ENCODE data around the gene CFAP43. TPM values are rescaled to one million over a fixed set of nuclear protein-coding genes. Genes with fewer than 3 reads are reported as not detected.
A peak's percentile ranks its signal among the peaks of the same experiment; 100 is the strongest.

The CFAP43 gene
- total and polyA plus RNA-seq, 7 donors = 0.04 to 0.44 (median 0.11) TPM; not detected in 4

GRCh38 chr10:104122225-104123107 lies 109.7 kb downstream of the CFAP43 start:
- ATAC-seq (no peak), DNase-seq (no peak)
- Histone ChIP-seq H3K4me1 (peaks cover 12% of the 10 kb centered on the region), H3K27ac (peak overlapping the region; percentile 98), H3K9me3 (no peaks in the 10 kb centered on the region), H3K4me3 (peak overlapping the region; percentile 85), H3K27me3 (ENCODE audit: insufficient read depth in 3 of 3, low read length in 2 of 3) (no peaks in the 10 kb centered on the region), H3K36me3 (ENCODE audit: insufficient read depth in 1 of 2, low read depth in 1 of 2) (peaks cover 0 to 14% of the 10 kb centered on the region in 2 donors)
- intact Hi-C loops (cut with DNase I) = loop anchor here (5.0 to 10.0 kb wide), 5 partner anchors 95 to 238 kb away; partner anchors contain the start of genes GSTO1 (in 1 of the 2) and SLK (in 1 of the 2)
- TF ChIP-seq, protein P1, sequence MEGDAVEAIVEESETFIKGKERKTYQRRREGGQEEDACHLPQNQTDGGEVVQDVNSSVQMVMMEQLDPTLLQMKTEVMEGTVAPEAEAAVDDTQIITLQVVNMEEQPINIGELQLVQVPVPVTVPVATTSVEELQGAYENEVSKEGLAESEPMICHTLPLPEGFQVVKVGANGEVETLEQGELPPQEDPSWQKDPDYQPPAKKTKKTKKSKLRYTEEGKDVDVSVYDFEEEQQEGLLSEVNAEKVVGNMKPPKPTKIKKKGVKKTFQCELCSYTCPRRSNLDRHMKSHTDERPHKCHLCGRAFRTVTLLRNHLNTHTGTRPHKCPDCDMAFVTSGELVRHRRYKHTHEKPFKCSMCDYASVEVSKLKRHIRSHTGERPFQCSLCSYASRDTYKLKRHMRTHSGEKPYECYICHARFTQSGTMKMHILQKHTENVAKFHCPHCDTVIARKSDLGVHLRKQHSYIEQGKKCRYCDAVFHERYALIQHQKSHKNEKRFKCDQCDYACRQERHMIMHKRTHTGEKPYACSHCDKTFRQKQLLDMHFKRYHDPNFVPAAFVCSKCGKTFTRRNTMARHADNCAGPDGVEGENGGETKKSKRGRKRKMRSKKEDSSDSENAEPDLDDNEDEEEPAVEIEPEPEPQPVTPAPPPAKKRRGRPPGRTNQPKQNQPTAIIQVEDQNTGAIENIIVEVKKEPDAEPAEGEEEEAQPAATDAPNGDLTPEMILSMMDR (IDR thresholded peaks at IDR 0.05) = no peak
- WGBS, 3 donors = 18 to 19% (median 18%) methylated on average over 22 to 23 of the region's 23 CpGs

GRCh38 chr10:104121485-104122224 lies 110.5 kb downstream of the CFAP43 start, which contains the start of gene SFR1:
TSS of gene SFR1 (plus strand) at chr10:104122171. CDS start at chr10:104122184, 13 bp downstream.
- Histone ChIP-seq H3K9me3 (no peaks in the 10 kb centered on the region), H3K36me3 (ENCODE audit: insufficient read depth in 1 of 2, low read depth in 1 of 2) (peaks cover 0 to 14% of the 10 kb centered on the region in 2 donors), H3K27ac (peak within 1 kb of the TSS; percentile 98), H3K4me1 (peaks cover 12% of the 10 kb centered on the region), H3K27me3 (ENCODE audit: insufficient read depth in 3 of 3, low read length in 2 of 3) (no peaks in the 10 kb centered on the region), H3K4me3 (peak within 1 kb of the TSS; percentile 85)
- DNase-seq = peak; percentile 99
- WGBS, 3 donors = 0% methylated on average over 47 to 67 of the region's 67 CpGs
- ATAC-seq = peak; percentile 96 to 97 (median 96)
- intact Hi-C loops (cut with DNase I) = loop anchor here (5.0 to 10.0 kb wide), 5 partner anchors 94 to 237 kb away; partner anchors contain the start of genes GSTO1 (in 1 of the 2) and SLK (in 1 of the 2)
- TF ChIP-seq, protein P1 (IDR thresholded peaks at IDR 0.05) = peak; percentile 58

DNA sequence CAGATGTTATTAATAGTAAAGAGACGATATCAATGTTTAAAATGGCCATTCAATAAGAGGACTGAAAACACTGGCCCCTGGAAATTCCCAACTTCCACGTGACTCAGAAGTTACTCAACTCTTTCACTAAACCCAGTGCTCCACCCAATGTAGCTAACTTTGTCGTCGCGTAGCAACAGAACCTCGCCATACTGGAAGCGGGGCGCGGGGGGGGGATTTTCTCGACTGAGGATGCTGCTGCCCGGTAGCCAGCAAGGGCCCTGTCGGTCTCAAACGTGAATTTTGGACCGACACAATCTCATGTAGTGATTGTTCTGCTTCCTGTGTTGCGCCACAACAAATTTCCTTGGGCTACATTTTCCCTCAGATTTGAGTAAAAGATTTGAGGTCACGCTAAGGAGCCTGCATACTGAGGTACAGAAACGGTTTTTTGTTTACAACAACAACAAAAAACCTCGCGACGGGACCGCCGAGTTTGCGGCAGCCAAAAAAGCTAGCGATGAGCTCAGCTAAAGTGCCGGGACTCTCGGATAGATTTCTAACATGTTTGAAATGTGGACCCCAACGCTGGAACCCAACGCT lies 111.2 kb downstream of the CFAP43 start:
- H3K4me1 ChIP-seq = peaks cover 12% of the 10 kb centered on the region
- peak; percentile 57 to 81 (median 70) for ATAC-seq

GRCh38 chr10:104120512-104120902 lies 111.7 kb downstream of the CFAP43 start:
- H3K27me3 ChIP-seq (ENCODE audit: insufficient read depth in 3 of 3, low read length in 2 of 3) = no peaks in the 10 kb centered on the region
- peak overlapping the region; percentile 85 for H3K4me3 ChIP-seq
- no peaks in the 10 kb centered on the region for H3K9me3 ChIP-seq
- 37 to 46% (median 43%) methylated on average over 2 of the region's 2 CpGs for WGBS, 3 donors
- peaks cover 12% of the 10 kb centered on the region for H3K4me1 ChIP-seq
- ATAC-seq = no peak
- peak overlapping the region; percentile 98 for H3K27ac ChIP-seq
- intact Hi-C loops (cut with DNase I) = loop anchor here (5.0 to 10.0 kb wide), 5 partner anchors 93 to 236 kb away; partner anchors contain the start of genes GSTO1 (in 1 of the 2) and SLK (in 1 of the 2)
- DNase-seq = no peak
- TF ChIP-seq, protein P1 (IDR thresholded peaks at IDR 0.05) = no peak
- peaks cover 0 to 3% of the 10 kb centered on the region in 2 donors for H3K36me3 ChIP-seq (ENCODE audit: insufficient read depth in 1 of 2, low read depth in 1 of 2)

More for the DNA sequence above, 111.2 kb downstream of the CFAP43 start:
- no peaks in the 10 kb centered on the region for H3K27me3 ChIP-seq (ENCODE audit: insufficient read depth in 3 of 3, low read length in 2 of 3)
- TF ChIP-seq, protein P1 (IDR thresholded peaks at IDR 0.05) = no peak
- H3K9me3 ChIP-seq = no peaks in the 10 kb centered on the region
- DNase-seq = peak; percentile 90
- 0% methylated on average over 28 of the region's 28 CpGs for WGBS, 3 donors
- H3K4me3 ChIP-seq = peak overlapping the region; percentile 85
- H3K36me3 ChIP-seq (ENCODE audit: insufficient read depth in 1 of 2, low read depth in 1 of 2) = peaks cover 0 to 8% of the 10 kb centered on the region in 2 donors
- intact Hi-C loops (cut with DNase I) = loop anchor here (5.0 to 10.0 kb wide), 5 partner anchors 94 to 236 kb away; partner anchors contain the start of genes GSTO1 (in 1 of the 2) and SLK (in 1 of the 2)
- H3K27ac ChIP-seq = peak overlapping the region; percentile 98

Data from psoas muscle (tissue), 8 donors.